RWPE2 (cell line): Measurements from ENCODE around the gene PLEKHN1.
A peak's percentile ranks its signal among the peaks of the same experiment; 100 is the strongest.

Source experiments
- ATAC-seq: fragments of 200-7000 bp; cut with Tn5 transposase; 3 replicates; pipeline ENCODE4 v1.9.1; 2021; ENCODE audit warnings: low read depth
- DNase-seq: peaks from one replicate; pipeline ENCODE4 v3.0.0-alpha.2; 2020; ENCODE audit warnings: low spot score
- H3K27ac ChIP-seq: fragments of 450-650 bp; 2 replicates; pipeline ENCODE4 v1.5.1; 2017; ENCODE audit warnings: mild to moderate bottlenecking; ENCODE audit not compliant: poor library complexity, severe bottlenecking
- H3K27me3 ChIP-seq: fragments of 250-450 bp; sonication (Bioruptor Pico); 2 replicates; pipeline ENCODE4 v1.5.1; 2021; ENCODE audit warnings: mild to moderate bottlenecking, moderate library complexity; ENCODE audit not compliant: insufficient read depth, poor library complexity, severe bottlenecking
- H3K36me3 ChIP-seq: fragments of 250-450 bp; sonication (Bioruptor Pico); 2 replicates; pipeline ENCODE4 v1.5.1; 2020; ENCODE audit warnings: low read depth, mild to moderate bottlenecking, moderate library complexity
- H3K4me1 ChIP-seq: fragments of 250-450 bp; sonication (Bioruptor Pico); 2 replicates; pipeline ENCODE4 v1.5.1; 2021; ENCODE audit warnings: mild to moderate bottlenecking, moderate library complexity; ENCODE audit not compliant: insufficient read depth, poor library complexity, severe bottlenecking
- H3K4me3 ChIP-seq: fragments of 250-450 bp; sonication (Bioruptor Pico); 2 replicates; pipeline ENCODE4 v1.5.1; 2021; ENCODE audit warnings: mild to moderate bottlenecking, moderate library complexity; ENCODE audit not compliant: severe bottlenecking
- H3K9me3 ChIP-seq: fragments of 250-450 bp; sonication (Bioruptor Pico); 2 replicates; pipeline ENCODE4 v1.5.1; 2021; ENCODE audit warnings: mild to moderate bottlenecking, moderate library complexity; ENCODE audit not compliant: severe bottlenecking
- TF ChIP-seq, protein P1 (sequence below): fragments of 450-650 bp; IDR thresholded peaks from one replicate; pipeline ENCODE4 v1.5.1; 2017; ENCODE audit warnings: mild to moderate bottlenecking, moderate library complexity; ENCODE audit not compliant: poor library complexity, severe bottlenecking

Gene PLEKHN1

DNA sequence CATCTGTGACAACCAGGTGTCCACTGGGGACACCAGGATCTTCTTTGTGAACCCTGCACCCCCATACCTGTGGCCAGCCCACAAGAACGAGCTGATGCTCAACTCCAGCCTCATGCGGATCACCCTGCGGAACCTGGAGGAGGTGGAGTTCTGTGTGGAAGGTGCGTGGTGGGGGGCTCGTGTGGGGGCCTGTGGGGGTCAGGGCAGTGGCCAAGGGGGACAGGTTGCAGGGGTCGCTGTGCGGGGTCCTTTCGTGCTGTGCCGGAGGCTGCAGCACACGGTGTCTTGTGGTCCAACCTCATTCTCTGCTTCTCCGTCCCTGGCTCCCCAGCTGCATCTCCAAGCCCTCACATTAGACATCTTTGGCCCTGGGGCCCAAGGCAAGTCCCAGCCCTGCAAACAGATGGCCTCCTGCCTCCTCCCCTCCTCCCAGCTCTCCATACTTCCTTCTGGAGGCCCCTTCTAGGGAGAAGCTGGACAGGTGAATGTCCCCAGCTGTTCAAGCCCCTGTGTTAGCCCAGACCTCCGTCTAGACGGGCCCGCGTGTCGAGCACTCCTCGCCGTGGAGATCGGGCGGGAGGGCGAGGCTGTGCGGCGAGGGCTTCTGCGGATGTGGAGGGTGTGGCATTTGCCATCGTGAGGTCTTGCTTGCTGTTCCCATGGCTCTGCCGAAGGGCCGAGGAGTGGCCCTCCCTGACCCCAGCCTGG, 56.2 kb downstream of the PLEKHN1 start:
- H3K27me3 ChIP-seq = no peaks in the 10 kb centered on the region
- peak overlapping the region; percentile 99 for H3K4me3 ChIP-seq
- peak overlapping the region; percentile 96 for H3K27ac ChIP-seq
- H3K9me3 ChIP-seq = no peaks in the 10 kb centered on the region
- peaks cover 48% of the 10 kb centered on the region for H3K36me3 ChIP-seq
- TF ChIP-seq, protein P1, sequence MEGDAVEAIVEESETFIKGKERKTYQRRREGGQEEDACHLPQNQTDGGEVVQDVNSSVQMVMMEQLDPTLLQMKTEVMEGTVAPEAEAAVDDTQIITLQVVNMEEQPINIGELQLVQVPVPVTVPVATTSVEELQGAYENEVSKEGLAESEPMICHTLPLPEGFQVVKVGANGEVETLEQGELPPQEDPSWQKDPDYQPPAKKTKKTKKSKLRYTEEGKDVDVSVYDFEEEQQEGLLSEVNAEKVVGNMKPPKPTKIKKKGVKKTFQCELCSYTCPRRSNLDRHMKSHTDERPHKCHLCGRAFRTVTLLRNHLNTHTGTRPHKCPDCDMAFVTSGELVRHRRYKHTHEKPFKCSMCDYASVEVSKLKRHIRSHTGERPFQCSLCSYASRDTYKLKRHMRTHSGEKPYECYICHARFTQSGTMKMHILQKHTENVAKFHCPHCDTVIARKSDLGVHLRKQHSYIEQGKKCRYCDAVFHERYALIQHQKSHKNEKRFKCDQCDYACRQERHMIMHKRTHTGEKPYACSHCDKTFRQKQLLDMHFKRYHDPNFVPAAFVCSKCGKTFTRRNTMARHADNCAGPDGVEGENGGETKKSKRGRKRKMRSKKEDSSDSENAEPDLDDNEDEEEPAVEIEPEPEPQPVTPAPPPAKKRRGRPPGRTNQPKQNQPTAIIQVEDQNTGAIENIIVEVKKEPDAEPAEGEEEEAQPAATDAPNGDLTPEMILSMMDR = no peak
- no peak for ATAC-seq
- DNase-seq = no peak
- H3K4me1 ChIP-seq = peaks cover 29% of the 10 kb centered on the region

DNA sequence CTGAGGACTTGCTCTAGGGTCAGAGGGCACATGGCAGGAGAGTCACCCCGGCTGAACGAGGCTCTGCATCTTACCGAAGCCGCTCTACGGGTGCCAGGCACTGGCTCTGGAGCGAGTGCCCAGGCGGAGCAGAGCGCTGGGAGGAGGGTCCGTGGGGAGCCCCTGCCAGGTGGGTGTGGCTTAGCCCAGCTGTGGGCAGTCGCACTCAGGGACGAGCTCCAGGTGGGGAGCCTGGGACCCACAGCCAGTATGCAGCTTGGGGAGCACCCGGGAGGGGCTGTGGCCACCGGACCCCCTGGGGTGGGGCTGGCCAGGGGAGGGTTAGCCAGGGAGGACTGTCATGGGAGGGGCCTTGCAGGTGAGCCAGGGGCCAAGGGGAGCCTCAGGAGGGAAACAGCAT, 57.4 kb downstream of the PLEKHN1 start:
- Histone ChIP-seq H3K36me3 (peaks cover 55% of the 10 kb centered on the region), H3K4me1 (peaks cover 29% of the 10 kb centered on the region)

DNA sequence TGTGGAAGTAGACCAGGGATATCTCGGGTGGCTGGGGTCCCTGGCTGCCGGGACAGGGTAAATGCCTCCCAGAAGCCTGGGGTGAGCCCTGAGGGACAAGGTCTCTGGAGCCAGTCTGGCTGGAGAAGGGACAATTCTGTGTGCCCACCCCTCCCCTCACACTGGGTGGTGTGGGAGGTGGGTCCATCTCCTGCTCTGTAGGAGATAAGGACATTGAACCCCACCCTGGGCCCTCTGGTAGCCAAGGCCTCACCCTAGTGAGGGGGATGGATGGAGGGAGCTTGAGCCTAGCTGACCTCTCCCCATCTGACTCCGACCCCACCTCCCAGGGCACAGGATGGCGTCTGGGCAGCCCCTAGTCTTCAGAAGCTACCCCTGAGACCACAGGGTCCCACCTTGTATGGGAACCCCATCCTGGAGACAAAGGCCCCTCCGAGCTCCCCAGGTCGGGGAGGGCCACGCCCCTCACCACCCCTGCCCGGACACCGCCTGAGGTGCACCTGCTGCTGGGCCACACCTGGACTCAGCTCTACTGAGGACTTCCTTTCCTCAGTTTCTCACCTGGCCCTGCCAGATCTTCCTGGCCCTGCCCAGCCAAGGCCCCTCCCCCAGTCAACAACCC, 58.0 kb downstream of the PLEKHN1 start:
- Histone ChIP-seq H3K4me3 (peak overlapping the region; percentile 26), H3K36me3 (peaks cover 55% of the 10 kb centered on the region), H3K4me1 (peaks cover 29% of the 10 kb centered on the region), H3K27ac (peak overlapping the region; percentile 96), H3K27me3 (no peaks in the 10 kb centered on the region), H3K9me3 (no peaks in the 10 kb centered on the region)
- DNase-seq (no peak), ATAC-seq (no peak; the same call in 2 of the 3 replicates)
- TF ChIP-seq, protein P1 = no peak

More for the DNA sequence above, 57.4 kb downstream of the PLEKHN1 start:
- Histone ChIP-seq H3K27me3 (no peaks in the 10 kb centered on the region), H3K4me3 (no peak overlapping the region), H3K27ac (peak overlapping the region; percentile 96), H3K9me3 (no peaks in the 10 kb centered on the region)
- ATAC-seq (no peak), DNase-seq (no peak)
- TF ChIP-seq, protein P1 = no peak

DNA sequence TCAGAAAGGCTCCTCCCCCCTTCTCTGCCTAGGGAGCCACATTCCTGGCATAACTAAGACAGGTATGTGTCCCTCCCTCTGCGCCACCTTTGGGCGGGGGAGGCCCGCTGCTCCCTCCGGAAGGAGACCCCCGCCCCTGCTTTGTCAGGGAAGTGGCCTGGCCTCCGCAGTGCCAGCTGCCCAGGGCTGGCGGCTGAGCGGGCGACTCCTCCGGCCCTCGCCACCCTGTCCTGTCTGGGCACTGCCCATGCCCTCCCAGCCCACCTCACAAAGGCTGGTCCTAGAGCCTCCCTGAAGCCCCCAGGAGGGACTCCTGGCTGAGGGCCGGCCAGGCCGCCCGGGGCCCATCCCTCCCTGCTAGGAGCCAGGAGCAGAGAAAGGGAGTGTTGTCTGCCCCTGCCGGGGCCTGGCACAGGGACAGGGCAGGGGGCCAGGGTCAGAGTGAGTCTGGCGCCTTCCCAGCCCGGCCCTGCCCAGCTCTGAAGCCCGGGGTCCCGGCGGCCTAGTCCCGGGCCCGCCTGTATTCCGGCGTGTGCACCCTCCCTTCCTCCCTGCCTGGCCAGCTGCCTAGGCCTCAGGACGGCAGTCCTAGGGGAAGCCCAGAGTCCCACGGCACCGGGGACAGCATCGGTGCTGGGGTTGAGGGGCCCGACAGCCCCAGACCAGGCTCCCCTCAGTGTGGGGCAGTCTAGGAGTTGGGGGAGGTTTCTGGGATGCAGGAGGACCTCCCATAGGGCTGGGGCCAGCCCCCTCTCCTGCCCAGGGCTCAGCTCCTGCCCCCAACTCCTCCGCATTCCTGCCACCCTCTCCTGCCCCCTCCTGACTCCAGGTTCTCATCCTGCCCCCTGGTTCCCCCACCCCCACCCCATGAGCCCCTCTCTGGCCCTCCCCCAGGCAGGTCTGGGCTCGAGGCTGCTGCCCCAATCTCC, 58.8 kb downstream of the PLEKHN1 start:
- H3K4me3 ChIP-seq = peak overlapping the region; percentile 26
- H3K36me3 ChIP-seq = peaks cover 55% of the 10 kb centered on the region
- ATAC-seq = peak; percentile 69

More for the DNA sequence above, 58.8 kb downstream of the PLEKHN1 start:
- Histone ChIP-seq H3K4me1 (peaks cover 29% of the 10 kb centered on the region), H3K27me3 (no peaks in the 10 kb centered on the region), H3K9me3 (no peaks in the 10 kb centered on the region), H3K27ac (peak overlapping the region; percentile 96)
- DNase-seq = peak; percentile 93
- TF ChIP-seq, protein P1 = no peak
